Suprapubic skin (tissue), 4 donors: ENCODE data around the gene CRYBG1. TPM values are rescaled to one million over a fixed set of nuclear protein-coding genes. Genes with fewer than 3 reads are reported as not detected.

Source experiments
- DNase-seq, 2 donors: peaks; one replicate each; pipeline ENCODE4 v3.0.0-alpha.2; 2019; ENCODE audit warnings: low spot score in 2 of 2
- H3K27ac ChIP-seq: fragments of 200-600 bp; sonication (generic); one replicate; pipeline ENCODE4 v1.5.1; 2019
- H3K27me3 ChIP-seq: fragments of 200-600 bp; sonication (generic); one replicate; pipeline ENCODE4 v1.5.1; 2019
- H3K36me3 ChIP-seq: fragments of 200-600 bp; sonication (generic); one replicate; pipeline ENCODE4 v1.5.1; 2019
- H3K4me1 ChIP-seq: fragments of 200-600 bp; sonication (generic); one replicate; pipeline ENCODE4 v1.5.1; 2019
- H3K4me3 ChIP-seq: fragments of 200-600 bp; sonication (generic); one replicate; pipeline ENCODE4 v1.5.1; 2019; ENCODE audit warnings: mild to moderate bottlenecking
- H3K9me3 ChIP-seq: fragments of 200-600 bp; sonication (generic); one replicate; pipeline ENCODE4 v1.5.1; 2019
- EP300 ChIP-seq: sonication (generic); formaldehyde crosslinking; IDR thresholded peaks from one replicate; pipeline ENCODE4 v1.6.1; 2017; ENCODE audit warnings: antibody characterized with exemption
- POLR2A ChIP-seq, 2 donors: fragments of 450-650 bp; IDR thresholded peaks; one replicate each; pipeline ENCODE4 v1.6.1; 2017; ENCODE audit warnings: antibody characterized with exemption in 2 of 2, mild to moderate bottlenecking in 2 of 2, moderate library complexity in 2 of 2
- POLR2AphosphoS5 ChIP-seq, 3 donors: sonication (generic); formaldehyde crosslinking; IDR thresholded peaks; one replicate each; pipeline ENCODE4 v1.6.1; 2017; ENCODE audit warnings: antibody characterized with exemption in 3 of 3
- WGBS: methylation state at CpG from one replicate; pipeline ENCODE4 v1.1.5; 2018; 5-methylcytosine and 5-hydroxymethylcytosine counted together
- total RNA-seq, 4 donors: library from RNA; depleted of rRNA; stranded (reverse); fragments of >200 nt; gene quantifications; one replicate each; pipeline ENCODE4 v1.1.0, GENCODE V29; 2016
- TF ChIP-seq, protein P1 (sequence below), 2 donors: fragments of 200-600 bp in 1 of 2; fragments of 450-650 bp in 1 of 2; sonication (generic) in 1 of 2; IDR thresholded peaks; one replicate each; pipeline ENCODE4 v1.5.1; 2016 to 2019; ENCODE audit warnings: antibody characterized with exemption in 2 of 2, mild to moderate bottlenecking in 1 of 2, moderate library complexity in 1 of 2

Gene CRYBG1
- total RNA-seq, 4 donors from 2014 or later: 91.8 to 124 (median 99.7) TPM

DNA sequence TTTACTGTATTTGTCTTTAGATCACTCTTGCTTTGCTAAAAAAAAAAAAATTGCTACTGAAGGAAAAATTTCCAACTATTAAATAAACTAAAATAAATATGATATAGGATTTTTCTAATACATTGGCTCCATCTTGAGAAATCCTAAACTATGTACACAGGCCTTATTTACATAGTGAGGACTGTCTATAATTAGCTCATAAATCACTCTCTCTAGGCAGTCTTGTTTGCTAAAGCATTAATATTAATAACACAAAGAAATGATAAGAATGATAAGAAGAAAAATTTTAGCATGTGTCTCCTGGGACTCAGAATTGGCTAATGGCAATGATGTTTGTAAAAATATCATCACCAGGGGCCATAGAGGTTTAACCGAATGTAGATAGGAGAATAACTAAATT, 13.3 kb upstream of the CRYBG1 start:
- TF ChIP-seq, protein P1, sequence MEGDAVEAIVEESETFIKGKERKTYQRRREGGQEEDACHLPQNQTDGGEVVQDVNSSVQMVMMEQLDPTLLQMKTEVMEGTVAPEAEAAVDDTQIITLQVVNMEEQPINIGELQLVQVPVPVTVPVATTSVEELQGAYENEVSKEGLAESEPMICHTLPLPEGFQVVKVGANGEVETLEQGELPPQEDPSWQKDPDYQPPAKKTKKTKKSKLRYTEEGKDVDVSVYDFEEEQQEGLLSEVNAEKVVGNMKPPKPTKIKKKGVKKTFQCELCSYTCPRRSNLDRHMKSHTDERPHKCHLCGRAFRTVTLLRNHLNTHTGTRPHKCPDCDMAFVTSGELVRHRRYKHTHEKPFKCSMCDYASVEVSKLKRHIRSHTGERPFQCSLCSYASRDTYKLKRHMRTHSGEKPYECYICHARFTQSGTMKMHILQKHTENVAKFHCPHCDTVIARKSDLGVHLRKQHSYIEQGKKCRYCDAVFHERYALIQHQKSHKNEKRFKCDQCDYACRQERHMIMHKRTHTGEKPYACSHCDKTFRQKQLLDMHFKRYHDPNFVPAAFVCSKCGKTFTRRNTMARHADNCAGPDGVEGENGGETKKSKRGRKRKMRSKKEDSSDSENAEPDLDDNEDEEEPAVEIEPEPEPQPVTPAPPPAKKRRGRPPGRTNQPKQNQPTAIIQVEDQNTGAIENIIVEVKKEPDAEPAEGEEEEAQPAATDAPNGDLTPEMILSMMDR (IDR thresholded peaks at IDR 0.05): no peak
- TF ChIP-seq POLR2AphosphoS5 (IDR thresholded peaks at IDR 0.05) (no peak), EP300 (no peak), POLR2A (IDR thresholded peaks at IDR 0.05) (no peak)
- Histone ChIP-seq H3K27ac (no peak overlapping the region), H3K27me3 (no peaks in the 10 kb centered on the region), H3K9me3 (no peaks in the 10 kb centered on the region), H3K36me3 (no peaks in the 10 kb centered on the region), H3K4me3 (no peak overlapping the region), H3K4me1 (no peaks in the 10 kb centered on the region)
- 85% methylated on average over 1 of the region's 1 CpG for WGBS
- no peak for DNase-seq

DNA sequence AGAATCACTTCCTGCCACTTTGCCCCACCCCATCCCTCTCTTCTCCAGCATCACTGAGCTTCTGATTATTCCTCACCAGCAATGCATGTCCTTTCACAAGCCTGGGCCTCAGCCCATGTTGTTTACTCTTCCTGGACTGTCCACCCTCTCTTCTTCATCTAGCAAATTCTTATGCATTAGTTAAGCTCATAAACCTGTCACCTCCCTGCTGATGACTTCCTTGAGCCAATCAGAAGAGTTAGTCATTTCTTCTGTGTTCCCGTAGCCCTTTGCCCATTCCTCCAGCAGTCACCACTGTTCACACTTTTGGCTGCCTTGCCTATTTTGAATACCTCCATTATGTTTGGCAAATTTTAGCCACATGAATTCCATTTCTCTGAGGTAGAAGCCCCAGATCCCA, 4.1 kb upstream of the CRYBG1 start:
- Histone ChIP-seq H3K27me3 (peaks cover 25% of the 10 kb centered on the region), H3K36me3 (no peaks in the 10 kb centered on the region)
- WGBS: 74% methylated on average over 1 of the region's 1 CpG

DNA sequence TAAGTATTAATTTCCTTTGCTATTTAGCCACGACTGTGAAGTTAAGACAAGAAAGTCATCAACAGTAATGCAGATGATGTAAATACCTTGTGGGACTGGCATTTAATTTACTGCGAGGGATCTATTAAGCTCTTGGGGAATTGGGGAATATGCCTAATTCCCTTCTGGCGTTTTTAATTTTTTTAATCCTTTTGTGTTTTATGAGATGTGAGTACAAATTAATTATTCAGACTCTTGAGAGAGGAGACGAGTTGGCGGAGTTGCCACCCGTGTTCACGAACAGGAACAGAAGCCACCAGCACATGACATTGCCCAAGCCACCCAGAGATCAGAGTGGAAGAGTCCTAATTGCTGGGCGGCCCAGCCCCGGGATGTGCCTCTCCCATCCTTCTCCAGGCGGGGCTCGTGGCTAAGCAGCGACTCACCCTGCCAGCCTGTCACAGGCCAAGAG, 533 bp upstream of the CRYBG1 start:
- no peaks in the 10 kb centered on the region for H3K36me3 ChIP-seq
- H3K4me1 ChIP-seq: peaks cover 16% of the 10 kb centered on the region
- 14% methylated on average over 12 of the region's 12 CpGs for WGBS
- peak overlapping the region; percentile 63 for H3K4me3 ChIP-seq
- H3K27ac ChIP-seq: no peak overlapping the region
- H3K9me3 ChIP-seq: no peaks in the 10 kb centered on the region
- peaks cover 25% of the 10 kb centered on the region for H3K27me3 ChIP-seq
- TF ChIP-seq POLR2A (IDR thresholded peaks at IDR 0.05) (no peak), EP300 (no peak), POLR2AphosphoS5 (IDR thresholded peaks at IDR 0.05) (no peak)
- TF ChIP-seq, protein P1 (IDR thresholded peaks at IDR 0.05): no peak
- no peak for DNase-seq

More for the DNA sequence above, 4.1 kb upstream of the CRYBG1 start:
- peaks cover 16% of the 10 kb centered on the region for H3K4me1 ChIP-seq
- H3K27ac ChIP-seq: no peak overlapping the region
- no peak for DNase-seq
- TF ChIP-seq POLR2A (IDR thresholded peaks at IDR 0.05) (no peak), POLR2AphosphoS5 (IDR thresholded peaks at IDR 0.05) (no peak), EP300 (no peak)
- TF ChIP-seq, protein P1 (IDR thresholded peaks at IDR 0.05): no peak
- no peaks in the 10 kb centered on the region for H3K9me3 ChIP-seq
- H3K4me3 ChIP-seq: no peak overlapping the region

DNA sequence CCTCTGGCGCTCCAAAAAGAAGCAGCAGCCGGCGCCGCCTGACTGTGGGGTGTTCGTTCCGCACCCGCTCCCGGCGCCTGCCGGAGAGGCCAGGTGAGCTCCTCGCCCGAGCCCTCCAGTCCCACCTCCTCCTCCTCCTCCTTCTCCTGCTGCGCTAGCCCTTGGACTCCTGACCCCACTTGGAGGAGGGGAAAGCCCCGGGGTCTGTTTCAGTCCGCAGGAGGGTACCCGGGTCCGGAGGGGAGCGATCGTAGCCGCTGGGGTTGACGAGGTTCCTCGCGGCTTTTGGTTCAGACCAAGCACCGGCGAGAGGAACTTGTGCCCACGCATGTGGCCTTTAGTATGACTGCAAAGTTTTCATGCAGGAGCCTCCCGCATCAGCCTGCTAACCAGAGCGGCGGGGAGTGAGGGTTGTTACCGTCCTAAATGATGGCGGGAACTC, 493 bp downstream of the CRYBG1 start:
- H3K4me1 ChIP-seq: peaks cover 16% of the 10 kb centered on the region
- DNase-seq: peak in 1 of 2 donors; percentile 64
- H3K4me3 ChIP-seq: peak overlapping the region; percentile 63
- H3K27ac ChIP-seq: peak overlapping the region; percentile 47
- 2% methylated on average over 29 of the region's 31 CpGs for WGBS
- H3K27me3 ChIP-seq: peaks cover 25% of the 10 kb centered on the region
- H3K9me3 ChIP-seq: no peaks in the 10 kb centered on the region
- H3K36me3 ChIP-seq: no peaks in the 10 kb centered on the region
- TF ChIP-seq, protein P1 (IDR thresholded peaks at IDR 0.05): no peak
- TF ChIP-seq EP300: no peak
- no peak for TF ChIP-seq POLR2A (IDR thresholded peaks at IDR 0.05)
- TF ChIP-seq POLR2AphosphoS5 (IDR thresholded peaks at IDR 0.05): no peak

DNA sequence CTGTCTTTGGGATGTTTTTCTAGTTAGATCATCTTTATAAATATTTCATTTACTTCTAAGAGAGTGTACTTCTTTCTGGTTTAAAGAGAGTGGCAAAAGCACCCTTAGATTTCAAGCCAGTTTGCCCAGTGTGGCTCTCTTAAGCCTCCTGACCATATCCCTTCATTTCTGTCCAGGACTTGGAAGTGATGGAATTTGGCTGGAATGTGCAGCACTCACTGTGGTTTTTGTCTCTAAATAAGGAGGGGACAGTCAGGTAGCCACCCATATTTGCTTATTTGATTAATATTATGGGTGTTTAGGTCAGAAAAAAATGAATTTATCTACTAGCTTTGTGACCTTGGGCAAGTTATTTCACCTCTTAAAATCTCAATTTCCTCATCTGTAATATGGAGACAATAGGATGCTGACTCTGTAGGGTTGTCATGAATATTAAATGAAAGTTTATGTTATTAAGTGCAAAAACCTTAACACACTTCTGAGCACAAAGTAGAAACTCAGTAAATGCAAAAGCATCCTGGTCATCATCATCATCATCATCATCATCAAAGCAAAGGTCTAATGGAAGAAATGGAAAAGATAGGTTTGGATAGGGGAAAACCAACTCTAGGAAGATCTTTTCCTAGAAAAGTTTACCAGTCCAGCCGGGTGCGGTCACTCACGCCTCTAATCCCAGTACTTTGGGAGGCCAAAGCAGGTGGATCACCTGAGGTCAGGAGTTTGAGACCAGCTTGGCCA, 3.1 kb downstream of the CRYBG1 start:
- no peak for DNase-seq
- TF ChIP-seq POLR2A (IDR thresholded peaks at IDR 0.05) (no peak), POLR2AphosphoS5 (IDR thresholded peaks at IDR 0.05) (no peak), EP300 (no peak)
- TF ChIP-seq, protein P1 (IDR thresholded peaks at IDR 0.05): no peak
- Histone ChIP-seq H3K36me3 (no peaks in the 10 kb centered on the region), H3K4me1 (peaks cover 16% of the 10 kb centered on the region), H3K4me3 (no peak overlapping the region), H3K9me3 (no peaks in the 10 kb centered on the region), H3K27ac (no peak overlapping the region), H3K27me3 (peaks cover 19% of the 10 kb centered on the region)
- WGBS: 97% methylated on average over 3 of the region's 3 CpGs
